ENCODE measurements around the gene CFAP92.
A peak's percentile ranks its signal among the peaks of the same experiment; 100 is the strongest.

The CFAP92 gene

GRCh38 chr3:128993461-128994172, at the start of gene CFAP92:
TSS of gene CFAP92 (minus strand) at chr3:128994076. CDS start at chr3:128993304, 772 bp downstream.
- no peak for DNase-seq

DNA sequence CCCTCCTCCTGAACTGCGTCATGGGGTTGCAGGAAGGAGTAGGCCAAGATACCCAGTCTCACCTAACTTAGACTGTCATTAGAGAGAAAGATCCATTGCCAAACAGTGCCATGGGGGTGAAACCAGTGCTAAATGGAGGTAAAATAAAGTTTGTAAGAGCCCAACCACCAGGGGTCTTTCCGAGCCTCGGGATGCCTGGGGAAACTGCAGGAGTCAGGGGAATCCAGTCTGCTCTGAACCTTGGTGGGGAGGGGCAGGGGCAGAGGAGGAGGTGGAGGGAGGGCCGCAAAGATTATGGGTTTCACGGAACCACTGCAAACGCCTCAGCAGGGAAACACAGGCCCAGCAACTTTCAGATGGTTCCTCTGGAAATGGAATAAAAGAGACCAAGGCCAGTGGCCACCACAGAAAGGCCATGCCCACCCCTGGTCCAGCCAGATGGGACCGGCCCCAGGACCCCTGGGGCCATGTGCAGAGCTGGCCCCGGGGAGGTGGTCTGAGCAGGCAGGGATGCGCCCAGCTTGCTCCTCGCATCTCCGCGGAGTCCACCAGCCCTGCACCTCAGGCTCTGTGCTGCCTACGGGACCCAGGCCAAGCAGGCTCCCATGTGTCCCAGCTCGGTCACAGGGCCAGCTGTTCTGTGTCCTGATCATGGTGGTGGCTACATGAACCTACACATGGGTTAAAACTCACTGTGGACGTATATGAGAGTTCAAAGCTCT, 46.9 kb upstream of the CFAP92 start:
- no peak for DNase-seq

GRCh38 chr3:129040039-129040336, 46.1 kb upstream of the CFAP92 start:
- no peak for DNase-seq

DNA sequence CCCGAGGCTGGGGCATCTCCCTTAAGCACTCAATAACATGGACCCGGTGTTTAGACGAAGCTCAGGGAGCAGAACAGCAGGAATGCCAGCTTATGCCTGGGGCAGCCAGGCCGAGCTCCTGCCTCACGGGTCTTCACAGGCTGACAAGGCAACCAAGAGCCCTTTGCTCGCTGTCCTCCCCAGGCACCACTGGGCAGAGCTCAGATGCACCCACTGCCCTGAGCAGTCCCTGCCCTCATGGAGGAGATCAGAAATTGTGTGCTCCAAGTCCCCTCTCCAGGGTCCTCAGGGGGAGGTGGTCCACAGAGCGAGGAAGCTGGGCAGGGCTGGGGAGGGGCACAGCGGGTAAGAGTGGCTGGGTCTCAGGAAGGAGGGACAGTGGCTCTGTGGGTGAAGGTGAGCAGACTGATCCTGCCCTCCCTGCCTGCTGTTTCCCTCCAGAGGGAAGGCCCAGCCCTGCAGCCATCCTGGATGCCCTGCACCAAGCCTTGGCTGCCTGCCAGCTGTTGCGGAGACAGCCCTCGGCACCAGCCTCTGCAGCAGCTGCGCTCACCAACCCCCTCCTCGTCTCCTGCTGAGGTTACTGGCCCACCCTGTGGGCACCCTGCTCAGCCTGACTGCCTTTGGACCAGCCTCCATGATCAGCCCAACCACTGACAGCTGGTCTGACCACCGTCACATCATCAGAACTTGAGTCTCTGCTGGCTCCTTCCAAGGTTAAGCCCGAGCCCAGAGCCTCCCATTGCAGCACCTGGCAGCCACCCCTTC, 45.6 kb upstream of the CFAP92 start:
- DNase-seq: no peak

DNA sequence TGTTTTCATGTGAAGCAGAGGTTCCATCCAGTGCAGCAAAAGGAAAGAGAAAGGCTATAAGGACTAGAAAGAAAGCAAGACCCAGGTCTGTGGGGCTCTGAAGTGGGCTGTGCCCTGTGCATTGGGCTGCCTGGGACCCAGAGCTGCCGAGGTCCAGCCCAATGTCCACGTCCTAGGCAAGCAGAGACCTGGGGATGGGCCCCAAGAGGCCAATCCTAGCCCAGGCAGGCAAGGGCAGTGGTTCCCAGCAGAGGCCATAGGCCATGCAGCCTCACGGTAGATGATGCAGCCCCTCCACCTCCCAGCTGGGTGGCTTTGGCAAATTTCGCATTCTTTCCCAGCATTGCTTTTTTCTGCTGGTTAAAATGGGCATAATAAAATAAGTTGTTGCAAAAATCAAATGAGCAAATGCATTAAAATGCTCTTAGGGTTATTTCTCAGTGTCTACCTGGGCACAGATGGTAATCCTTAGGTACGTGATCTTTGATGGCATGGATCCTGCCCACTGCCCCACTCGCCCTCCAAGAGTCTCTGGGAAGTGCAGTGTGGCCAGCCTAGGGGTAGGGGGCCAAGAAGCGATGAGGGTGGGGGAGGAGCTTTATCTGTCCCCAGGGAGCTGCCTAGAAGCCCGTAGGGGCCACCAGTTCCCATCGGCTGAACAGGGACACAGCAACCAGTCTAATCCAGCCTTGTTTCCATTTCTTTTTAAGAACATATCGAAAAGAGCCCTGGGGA, 44.4 kb upstream of the CFAP92 start:
- no peak for DNase-seq

- no peak for DNase-seq
These were observed 43.2 kb upstream of the CFAP92 start for GRCh38 chr3:129037093-129037419.

DNA sequence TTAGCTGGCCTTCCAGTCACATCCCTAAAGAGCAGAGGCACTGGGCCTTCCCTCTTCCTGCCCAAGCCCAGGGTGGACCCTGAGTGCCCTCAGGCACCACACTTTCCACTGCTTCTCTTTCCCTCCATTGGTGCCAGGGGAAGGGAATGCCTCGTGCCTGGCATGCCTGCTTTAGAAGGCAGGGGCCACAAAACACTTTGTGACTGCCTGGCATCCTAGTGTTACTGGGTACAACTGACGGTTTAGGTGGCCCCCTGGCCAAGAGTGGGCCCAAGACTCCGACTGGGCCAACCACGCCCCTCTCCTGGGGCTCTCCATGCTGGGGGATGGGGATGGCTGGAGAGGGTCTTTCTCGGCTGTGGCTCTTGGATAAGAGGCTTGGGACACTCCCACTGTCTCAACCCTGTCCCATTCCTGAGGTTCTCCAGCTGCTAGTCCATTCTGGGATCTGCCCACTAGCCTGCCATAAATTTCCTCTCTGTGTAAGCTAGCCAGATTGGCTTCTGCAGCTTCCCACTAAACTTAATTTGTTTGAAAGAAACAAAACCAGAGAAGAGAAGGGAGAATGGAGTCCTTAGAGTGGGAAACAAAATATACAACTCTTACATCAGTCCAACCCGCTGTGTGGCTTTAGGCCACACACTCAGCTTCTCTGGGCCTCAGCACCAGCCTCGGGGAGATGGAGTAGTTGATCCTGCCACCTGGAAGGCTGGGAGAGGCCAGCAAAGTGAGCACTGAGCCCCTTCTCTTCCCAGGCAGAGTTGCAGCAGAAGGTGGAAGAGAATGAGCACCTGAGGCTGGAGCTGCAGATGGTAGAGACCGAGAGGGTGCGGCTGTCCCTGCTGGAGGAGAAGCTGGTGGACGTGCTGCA, 42.6 kb upstream of the CFAP92 start:
- DNase-seq: no peak

GRCh38 chr3:129035360-129036221, 41.7 kb upstream of the CFAP92 start:
- DNase-seq: no peak

- no peak for DNase-seq
These were observed 40.8 kb upstream of the CFAP92 start for GRCh38 chr3:129034642-129035041.

DNA sequence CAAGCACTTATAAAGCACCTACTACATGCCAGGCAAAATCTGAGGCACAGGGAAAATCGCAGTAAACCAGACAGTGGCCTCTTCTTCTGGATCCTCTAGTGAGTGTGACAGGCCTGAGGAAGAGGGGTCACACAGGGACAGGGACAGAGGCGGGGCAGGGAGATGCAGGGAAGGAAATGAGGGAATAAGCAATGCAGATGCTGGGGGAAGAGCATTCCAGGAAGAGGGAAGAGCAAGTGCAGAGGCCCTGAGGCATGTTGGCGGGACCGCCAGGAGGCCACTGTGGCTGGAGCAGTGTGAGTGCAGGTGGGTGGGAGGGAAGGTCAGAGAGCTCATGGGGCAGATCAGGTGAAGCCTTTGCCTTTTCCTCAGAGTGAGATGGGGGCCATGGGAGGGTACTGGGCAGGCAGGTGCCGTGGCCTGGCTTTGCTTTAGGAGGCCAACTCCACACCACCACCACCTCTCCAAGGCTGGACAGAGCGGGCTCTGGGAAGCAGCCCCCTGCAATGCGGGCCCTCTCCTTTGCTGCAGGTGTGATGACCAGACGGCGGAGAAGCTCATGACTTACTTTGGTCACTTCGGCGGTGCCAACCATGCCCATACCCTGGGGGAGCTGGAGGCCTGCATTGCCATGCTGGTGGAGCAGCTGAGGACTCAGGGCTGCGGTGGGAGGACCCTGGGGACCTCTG, 39.9 kb upstream of the CFAP92 start:
- no peak for DNase-seq

- DNase-seq: no peak
These were observed 39.3 kb upstream of the CFAP92 start for GRCh38 chr3:129033151-129033550.

DNA sequence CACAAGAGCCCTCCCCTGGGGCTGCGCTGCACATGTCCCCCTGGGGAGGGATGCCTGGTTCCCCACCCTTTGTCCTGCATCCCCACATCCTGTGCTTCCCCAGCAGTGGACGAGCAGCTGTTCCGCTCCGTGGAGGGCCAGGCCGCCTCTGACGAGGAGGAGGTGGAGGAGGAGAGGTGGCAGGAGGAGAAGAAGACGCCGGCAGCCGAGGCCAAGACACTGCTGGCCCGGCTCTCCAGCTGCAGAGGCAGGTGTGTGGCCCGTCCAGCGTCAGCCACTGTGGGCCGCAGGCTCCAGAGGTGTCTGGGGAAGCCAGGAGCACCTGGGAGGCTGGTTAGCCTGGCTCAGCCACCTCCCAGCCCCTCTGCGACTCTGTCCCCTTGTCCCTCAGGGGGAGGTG, 38.8 kb upstream of the CFAP92 start:
- no peak for DNase-seq

DNA sequence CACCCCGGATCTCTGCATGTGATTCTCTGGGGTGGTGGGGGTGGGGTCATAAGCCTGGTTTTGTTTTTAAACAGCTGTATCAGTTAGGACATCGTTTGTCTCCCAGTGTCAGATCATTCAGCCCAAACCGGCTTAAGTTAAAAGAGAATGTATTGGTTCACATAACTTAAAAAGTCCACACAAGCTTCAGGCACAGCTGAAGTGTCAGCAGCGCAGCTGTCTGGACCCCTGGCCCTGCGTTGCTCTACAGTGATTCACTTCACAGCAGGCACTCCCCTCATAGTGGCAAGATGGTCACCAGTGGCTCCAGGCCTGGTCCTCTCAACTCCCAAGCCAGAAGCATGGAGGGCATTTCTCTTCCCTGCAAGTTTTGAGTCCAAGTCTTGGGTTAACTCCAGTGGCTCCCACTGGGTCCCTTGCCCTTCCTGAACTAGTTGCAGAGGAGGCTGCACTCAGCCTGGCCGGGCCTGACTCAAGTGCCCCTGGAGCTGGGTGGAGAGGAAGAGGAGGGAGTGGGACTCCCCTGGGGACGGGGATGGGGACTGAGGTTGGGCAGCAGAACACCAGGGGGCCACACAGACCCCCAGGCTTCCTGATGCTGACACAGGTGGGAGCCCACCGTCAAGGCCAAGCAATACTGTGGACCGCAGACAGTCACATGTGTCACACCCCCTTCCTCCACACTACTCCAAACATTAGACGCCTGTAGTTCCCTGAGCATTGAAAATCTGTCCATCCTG, 37.8 kb upstream of the CFAP92 start:
- no peak for DNase-seq

GRCh38 chr3:129030611-129031010, 36.7 kb upstream of the CFAP92 start:
- no peak for DNase-seq

- DNase-seq: no peak
These were observed 35.0 kb upstream of the CFAP92 start for GRCh38 chr3:129028866-129029265.

- DNase-seq: no peak
These were observed 33.6 kb upstream of the CFAP92 start for GRCh38 chr3:129027544-129027880.

GRCh38 chr3:129026728-129027543, 33.1 kb upstream of the CFAP92 start:
- peak; percentile 35 for DNase-seq

GRCh38 chr3:129025691-129026435, 32.0 kb upstream of the CFAP92 start:
- no peak for DNase-seq
